Activated CD8-positive, alpha-beta memory T cell treated with anti-CD3 and anti-CD28 coated beads, Interleukin-2, amount 50 U/mL, for 1 hour (primary cell): ENCODE data around the gene ZKSCAN4.

Experiments used
- DNase-seq: peaks from one replicate; pipeline ENCODE4 v3.0.0-alpha.2; 2020; ENCODE audit errors: extremely low read depth

Gene ZKSCAN4

DNA sequence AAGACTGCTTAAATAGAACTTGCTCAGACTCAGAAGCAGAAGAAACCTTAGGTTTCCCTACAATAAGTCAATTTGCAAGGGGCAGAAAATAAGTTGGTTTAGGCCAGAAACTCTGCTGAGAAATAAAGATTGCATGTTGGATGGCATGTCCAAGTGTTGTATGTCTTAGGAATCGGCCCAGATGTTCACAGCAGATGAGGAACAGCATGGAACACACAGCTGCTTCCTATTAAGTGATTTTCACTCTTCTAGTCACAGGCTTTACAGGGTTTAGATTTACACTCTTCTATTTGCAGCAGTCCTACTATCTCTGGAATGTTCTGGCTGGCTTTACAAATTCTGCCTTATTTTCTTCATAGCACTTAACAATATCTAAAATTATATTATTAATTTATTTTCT is 3.2 kb downstream of the ZKSCAN4 start:
- DNase-seq, result no peak

DNA sequence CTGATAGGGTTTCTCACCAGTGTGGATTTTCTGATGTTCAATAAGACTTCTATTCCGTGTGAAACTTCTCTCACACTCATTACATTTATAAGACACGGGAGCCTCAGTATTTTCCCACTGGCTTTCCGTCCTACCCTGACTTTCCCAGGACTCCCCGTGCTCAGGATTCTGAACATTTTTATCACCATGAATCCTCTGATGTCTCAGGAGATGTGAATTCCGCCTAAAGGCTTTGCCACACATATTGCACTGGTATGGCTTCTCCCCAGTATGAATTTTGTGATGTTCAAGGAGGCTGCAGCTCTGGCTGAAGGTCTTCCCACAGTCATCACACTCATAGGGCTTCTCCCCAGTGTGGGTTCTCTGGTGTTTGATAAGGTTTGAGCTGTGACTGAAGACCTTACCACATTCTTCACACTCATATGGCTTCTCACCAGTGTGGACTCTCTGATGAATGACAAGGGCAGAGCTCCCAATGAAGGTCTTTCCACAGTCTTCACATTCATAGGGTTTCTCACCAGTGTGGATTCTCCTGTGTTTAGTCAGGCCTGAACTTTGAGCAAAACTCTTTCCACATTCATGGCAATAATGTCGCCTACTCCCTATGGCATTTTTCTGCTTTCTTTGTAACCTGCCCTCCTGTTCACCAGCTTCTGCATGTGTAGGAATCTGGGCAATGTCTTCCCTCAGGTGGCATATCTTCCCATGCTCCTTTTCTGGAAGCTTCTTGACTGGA is 6.7 kb downstream of the ZKSCAN4 start:
- DNase-seq, result no peak

DNA sequence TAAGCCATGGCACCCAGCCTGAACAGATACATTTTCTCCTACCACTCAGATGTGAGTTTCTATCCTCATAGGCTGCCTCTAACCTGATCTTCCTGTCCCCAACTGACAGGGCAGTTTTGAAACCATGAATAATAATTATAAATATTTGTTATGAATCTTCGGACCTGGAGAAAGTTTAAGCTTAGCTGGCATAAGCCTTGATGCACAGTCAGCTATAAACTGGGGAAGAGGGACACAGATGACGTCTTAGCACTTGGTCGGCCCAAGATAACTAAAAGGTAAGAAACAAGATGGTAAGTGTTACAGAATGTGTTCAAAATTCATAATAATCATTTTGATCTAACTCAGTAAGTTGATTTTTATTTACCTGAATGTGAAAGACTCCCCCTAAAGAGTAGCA is 8.1 kb downstream of the ZKSCAN4 start:
- DNase-seq, result no peak

DNA sequence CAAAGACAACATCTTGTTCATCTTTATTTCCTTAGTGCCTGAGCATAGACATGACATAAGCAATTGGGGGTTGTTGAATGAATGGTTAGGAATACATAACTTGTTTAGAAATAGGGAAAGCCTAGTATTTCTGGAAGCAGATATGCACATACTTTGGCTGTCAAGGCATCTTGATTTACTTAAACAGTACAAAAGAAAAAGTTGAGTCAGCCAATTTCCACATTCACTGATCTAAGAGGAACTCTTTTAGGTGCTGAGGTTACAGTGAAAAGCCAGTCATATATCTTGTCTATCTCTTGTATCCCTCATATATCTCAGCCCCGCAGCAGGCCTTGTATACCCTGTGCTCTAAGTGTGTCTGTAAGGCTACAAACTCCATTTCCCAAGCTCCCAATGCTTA is 11.6 kb downstream of the ZKSCAN4 start:
- DNase-seq, result no peak

DNA sequence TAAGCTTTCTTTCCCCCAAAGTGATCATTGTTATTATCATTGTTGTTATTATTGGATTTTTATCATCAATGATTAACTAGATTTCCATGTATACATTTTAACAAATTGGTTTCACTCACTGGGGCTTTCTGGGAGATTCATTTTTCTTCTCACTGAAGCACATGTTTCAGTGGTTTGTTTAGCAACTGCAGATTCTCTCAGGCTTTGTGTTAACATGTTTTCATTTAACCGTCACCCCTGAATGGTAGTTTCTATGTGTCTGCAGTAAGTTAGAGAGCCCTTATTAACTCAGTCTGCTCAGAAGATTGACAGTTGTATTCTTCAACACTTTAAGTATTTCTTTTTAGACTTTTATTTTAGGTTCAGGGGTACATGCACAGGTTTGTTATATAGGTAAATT is 12.4 kb downstream of the ZKSCAN4 start:
- no peak for DNase-seq

DNA sequence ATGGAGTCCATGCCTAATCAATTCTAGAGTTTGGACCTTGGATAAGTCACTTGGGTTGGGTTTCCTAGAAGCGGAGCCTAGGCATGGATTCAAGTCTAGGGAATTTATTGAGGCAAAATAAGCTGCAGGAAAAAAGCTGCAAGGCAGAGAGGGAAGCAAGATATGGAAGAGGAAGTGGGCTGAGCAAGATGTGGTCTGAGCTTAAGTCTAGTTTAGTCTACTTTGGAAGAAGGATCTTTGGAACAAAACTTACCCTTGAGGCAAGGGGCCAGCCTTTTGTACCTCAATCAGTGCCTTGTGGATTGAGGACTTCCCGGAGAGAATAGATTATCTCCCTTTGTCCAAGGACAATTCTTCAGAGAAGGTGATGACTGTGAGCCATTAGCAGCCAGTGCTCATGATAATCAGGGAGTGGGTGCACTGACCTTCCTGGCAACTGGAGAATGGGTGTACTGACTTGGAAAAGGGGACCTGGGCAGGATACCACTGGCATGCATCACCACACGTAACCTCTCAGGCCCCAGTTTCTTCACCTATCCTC is 16.1 kb downstream of the ZKSCAN4 start:
- no peak for DNase-seq

DNA sequence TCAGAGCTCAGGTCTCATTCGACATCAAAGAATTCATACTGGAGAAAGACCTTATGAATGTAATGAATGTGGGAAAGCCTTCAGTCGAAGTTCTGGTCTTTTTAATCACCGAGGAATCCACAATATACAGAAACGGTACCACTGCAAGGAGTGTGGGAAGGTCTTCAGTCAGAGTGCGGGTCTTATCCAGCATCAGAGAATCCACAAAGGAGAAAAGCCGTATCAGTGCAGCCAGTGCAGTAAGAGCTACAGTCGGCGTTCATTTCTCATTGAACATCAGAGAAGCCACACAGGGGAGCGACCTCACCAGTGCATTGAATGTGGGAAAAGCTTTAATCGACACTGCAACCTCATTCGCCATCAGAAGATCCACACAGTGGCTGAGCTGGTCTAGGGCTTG is 19.3 kb downstream of the ZKSCAN4 start:
- no peak for DNase-seq

DNA sequence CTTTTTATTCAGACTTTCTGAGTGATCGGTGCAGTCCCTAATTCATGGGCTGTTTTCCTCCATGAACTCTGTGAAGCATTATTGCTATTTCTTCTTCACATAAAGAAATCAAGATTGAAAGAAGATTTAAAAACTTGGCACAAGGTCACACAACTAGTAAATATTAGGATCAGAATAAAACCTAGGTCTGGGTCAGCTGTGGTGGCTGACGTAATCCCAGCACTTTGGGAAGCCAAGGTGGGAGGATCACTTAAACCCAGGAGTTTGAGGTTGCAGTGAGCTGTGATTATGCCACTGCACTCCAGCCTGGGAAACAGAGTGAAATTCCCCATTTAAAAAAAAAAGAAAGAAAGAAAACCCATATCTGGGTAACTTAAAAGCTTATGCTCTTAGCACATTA is 25.6 kb downstream of the ZKSCAN4 start:
- no peak for DNase-seq

DNA sequence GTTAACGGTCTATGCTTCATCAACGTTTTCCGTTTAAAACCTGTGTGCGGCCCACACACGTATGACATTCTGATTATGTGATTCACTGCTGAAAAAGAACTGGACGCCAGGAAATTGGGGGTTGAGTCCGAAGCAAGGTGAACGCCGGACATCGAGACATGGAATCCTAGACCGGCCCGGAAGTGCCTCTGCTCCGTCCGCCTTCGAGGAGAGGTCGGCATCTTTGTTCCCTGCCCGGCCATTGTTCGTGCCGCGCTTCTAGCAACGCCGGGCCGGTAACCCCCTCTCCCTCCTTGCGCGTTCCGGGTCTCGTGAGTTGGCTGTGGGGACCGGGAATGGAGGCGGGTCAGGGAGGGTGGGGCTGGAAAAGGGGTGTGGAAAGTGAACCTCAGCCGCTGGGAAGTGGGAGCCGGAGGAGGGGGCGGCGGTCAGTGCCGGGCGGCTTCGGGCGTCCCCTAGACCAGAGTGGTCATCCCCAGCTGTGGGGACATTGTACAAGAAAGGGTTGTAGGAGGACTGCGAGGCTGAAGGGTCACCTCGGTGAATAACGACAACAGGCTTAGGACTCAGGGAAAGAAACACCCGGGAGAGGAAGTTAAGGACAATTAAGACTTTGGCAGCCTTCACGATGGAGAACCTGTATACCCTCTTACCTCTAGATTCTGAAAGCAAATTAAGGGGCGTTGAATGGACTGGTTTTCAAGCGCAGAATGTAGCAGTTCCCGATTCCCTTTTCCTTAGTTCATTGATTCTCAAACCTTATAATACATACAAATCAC is 26.8 kb downstream of the ZKSCAN4 start, which contains the start of gene ZSCAN9:
ZSCAN9 (plus strand) TSS at position 220 of the 779 bp plus-strand sequence. CDS start 1,810 bp downstream, outside the sequence.
- no peak for DNase-seq

DNA sequence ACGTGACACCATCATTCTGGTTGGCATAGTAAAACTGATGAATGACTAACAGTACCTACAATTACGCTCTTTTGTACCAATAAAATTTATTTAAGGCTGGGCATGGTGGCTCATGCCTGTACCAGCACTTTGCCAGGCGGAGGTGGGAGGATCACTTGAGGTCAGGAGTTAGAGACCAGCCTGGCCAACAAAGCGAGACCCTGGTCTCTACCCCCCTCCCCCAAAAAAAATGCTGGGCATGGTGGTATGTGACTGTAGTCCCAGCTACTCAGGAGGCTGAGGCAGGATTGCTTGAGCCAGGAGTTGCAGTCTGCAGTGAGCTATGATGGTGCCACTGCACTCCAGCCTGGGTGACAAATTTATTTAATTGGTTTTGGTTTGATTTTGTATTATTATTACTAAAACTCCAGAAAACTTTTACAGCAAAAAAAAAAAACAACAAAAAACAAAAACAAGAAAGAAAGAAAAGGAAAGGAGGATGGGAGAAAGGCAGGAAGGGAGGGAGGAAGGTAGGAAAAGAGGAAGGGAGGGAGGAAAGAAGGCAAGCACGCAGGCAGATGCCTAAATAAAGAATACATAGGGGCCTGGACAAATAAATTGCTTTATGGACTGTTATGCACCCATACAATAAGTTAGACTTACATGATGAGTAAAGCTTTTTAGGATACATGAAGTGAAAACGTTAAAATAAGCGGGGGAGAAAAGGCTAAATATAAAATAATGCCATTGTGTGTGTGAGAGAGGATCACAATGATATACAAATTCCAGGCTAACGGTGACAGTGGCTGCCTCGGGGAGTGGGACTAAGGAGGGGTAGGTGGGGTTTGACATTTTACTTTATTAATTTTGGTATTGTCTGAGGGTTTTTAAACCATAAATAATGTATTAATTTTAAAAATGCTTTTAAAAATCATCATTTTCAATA is 27.7 kb downstream of the ZKSCAN4 start:
- no peak for DNase-seq

DNA sequence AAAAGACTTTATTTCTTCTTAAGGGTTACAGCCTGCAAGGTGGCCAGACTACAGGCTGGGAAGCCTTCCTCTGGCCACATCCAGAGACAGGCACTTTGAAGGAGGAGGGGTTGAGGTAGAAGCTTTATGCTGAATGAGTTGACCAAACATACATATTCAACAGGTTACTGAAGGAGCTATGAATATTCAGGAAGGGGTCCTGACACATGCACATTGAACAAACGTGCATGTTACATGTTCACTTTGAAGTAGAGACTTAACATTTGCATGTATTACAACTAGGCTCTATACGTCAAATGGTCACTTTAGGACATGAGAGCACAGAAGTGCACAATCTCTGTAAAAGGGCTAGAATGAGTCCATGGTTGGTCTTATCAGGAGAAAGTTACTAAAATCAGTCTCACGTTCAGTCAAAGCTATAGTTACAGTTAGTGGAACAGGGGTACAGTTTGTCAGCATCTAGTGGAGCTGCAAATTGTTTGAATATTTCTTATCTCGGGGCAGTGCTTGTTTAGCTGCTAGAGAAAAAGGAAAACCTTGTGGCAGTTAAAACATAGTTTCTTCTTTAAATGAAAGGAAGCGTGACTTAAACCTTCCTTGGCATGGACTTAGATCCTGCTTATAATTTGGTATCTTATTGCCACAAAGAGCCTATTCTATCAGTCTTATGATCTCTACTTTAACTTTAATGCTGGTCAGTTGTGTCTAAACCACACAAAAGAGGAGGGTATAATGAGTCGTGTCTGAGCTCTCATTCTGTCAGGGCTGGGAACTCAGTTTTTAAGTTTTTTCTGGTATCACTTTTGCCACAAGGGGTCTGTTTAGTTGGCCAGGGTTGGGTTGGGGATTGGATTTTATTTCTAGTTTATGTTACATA is 31.6 kb downstream of the ZKSCAN4 start:
- DNase-seq, result no peak

DNA sequence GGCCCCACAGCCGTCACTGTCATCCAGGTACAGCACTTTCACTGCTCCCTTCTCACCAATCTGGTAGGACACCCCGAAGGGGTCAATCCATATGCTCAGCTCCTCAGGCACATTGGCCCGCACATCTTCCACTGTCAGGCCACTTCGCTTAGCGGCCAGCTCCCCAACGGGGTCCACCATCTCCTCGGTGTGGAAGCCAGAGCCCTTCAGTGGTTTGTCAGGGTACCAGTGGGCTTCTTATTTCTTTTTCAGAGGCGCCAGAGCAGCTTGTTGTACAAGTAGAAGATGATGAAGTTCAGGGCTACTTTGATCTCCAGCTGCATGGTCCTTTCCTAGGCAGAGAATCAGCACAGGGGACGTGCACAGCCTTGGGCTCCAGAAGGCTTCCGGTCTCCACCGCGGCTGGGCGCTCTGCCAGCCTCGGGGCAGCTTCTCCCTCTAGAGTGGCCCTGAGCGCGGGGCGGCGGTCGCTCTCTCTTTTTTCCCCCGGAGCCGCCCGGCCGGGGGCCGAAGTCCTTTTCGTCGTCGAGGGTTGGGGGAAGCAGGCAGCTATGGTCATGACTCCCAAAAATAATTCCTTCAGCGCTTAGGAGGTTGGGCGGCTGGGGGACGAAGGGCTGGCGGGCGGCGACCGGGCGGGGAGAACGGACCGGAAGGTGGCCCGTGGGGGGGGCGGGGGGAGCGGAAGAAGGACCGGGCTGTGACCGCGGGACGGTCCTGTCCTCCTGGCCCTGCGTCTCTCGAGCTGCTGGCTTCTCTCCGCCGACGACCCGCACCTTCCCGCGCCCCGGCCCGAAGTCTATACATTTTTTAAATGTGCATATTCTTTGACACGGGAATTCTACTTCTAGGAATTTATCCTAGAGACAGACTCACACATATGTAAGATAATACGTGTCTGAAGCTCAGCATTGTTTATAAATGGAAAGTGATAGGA is 33.5 kb downstream of the ZKSCAN4 start:
- no peak for DNase-seq

DNA sequence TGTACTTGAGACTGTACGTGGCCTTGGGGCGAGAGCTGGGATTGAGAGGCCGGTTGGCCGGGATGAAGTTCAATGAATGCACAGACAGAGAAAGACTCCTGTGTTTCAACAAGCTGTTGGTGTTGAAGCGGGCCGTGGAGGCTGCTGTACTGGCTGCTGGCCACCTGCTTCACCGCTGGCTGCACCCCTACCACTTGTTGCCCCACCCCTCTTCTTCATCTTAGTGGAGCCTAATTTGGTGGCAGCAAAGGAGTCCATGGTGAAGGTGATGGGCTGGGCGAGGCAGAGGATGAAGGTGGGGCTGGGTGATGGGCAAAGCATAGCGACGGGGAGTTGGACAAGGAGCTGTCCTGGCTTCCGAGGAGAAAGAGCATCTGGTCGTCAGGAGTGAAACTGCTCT is 34.2 kb downstream of the ZKSCAN4 start:
- no peak for DNase-seq

DNA sequence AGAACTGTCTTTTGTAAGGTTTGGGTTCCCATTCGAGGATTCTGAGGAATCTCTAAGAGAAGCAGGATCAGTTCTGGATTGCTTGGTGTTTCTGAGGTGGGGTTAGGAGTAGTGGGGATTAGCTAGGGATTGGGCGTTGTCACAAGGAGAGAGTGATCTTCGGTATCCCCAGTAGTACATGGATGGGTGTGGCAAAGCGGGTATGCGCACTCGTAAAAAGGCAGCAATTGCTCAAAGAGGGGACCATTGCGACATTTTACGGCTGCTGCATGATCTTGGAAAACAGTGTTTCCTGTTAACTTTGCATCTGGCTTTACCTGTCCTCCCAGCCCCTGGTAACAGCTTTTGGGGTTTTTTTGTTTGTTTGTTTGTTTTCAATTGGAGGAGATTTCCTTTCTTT is 36.6 kb downstream of the ZKSCAN4 start:
- no peak for DNase-seq

DNA sequence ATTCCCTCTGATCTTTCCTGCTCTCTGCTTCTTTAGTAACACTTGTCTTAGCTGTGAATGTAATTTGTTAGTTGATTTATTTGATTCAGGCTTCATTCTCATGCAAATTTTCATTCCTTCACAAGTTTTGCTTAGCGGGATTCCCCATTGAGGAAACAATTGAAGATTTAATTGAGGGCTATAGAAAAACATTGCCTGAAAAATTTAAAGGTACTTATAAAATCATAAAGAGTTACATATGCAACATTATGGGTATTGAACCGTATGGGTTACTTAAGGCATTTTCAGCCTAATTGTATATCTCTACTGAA is 38.9 kb downstream of the ZKSCAN4 start:
- DNase-seq, result no peak

DNA sequence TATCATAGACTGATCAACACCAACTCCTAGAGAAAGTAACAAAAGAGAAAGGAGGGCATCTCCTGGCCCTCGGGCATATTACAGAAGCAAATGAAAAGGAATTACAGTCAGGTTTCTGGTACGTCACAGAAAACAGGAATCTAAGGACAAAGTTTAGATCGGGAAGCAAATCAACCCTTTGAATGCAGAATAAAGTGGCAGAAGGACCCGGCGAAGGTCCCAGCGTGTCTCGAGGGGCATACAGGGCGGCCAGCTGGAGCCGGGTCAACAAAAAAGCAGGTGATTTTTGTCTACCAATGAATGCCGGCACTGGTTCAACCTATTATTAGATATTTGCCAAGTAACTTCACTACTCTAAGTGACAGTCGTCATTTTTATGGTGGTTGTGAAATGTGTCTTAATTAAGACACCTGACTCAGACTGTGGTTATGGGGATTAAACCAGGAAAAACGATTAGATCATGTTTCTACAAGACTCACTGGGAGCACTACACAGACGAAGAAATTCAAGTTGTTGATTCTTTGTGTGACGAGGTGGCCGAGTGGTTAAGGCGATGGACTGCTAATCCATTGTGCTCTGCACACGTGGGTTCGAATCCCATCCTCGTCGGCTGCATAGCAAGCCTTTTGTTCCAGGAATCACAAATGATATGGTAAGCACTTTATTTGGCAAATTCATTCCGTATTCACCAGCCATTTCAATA is 39.4 kb downstream of the ZKSCAN4 start:
- no peak for DNase-seq

DNA sequence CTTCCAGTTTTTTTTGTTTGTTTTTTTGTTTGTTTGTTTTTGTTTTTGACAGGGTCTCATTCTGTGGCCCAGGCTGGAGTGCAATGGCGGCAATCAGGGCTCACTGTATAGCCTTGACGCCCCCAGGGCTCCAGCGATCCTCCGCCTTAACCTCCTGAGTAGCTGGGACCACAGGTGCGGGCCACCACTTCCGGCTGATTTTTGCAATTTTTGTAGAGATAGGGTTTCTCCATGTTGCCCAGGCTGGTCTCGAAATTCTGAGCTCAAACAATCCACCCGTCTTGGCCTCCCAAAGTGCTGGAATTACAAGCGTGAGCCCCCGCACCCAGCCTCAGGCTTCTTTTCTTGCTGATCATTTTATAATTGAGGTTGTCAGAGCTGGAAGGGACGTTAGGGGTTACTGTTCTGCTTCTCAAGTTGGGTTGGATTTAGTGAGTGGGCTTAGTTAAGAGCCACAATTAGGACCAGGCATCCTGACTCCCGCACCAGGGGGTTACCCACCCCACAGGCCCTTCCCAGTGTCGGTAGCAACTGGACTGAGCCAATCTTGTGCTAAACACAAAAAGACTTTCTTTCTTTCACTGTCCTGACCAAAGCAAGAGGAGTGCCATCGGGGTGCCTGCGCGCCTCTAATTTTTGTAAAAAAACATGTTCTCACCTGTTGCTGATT is 40.1 kb downstream of the ZKSCAN4 start:
- DNase-seq, result no peak

DNA sequence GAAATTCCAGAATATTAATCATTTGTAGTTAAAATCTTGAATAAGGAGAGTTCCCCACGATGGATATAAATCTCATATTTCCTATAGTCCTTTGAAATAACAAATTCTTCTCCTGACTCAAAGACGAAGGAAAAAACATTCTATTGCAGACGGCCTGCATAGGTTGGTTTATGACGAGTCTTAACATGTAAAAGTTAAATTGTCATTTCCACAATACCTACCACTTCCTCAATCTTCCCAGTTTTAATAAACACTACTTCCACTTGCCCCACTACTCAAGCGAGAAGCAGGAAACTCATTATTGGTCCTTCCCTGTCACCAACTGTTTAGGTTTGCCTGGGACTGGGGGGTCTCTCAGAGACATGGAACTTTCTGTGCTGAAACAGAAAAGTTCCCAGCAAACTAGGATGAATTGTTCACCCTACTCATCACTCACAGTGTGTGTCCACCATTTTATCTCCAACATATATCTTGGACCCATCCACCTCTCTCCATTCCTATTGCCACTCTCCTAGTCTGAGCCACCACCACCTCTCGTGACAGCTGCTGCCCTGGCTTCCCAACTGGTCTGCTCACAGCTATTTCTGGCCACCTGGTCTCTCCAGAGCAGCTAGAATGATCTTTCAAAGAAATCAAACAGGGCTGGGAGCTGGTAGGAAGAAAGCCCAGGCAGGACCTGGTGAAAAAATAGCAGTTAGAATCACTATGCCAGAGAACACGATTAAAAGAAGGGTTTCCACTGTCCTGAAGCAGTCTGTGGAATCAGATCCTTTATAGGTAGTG is 42.1 kb downstream of the ZKSCAN4 start:
- no peak for DNase-seq
